Activated T-cell treated with anti-CD3 and anti-CD28 coated beads, Interleukin-2, amount 50 U/mL, for 48 hours (primary cell): Measurements from ENCODE around the gene TMEM106A.
A peak's percentile ranks its signal among the peaks of the same experiment; 100 is the strongest.
"Not testable (repeated sequence)": the region's sequence is repeated elsewhere in the genome, so short reads cannot be mapped to it uniquely, and the experiment has no call there.

ENCODE experiments used
- DNase-seq, 2 experiments: peaks; one replicate each; pipeline ENCODE4 v3.0.0-alpha.2; 2020

TMEM106A gene

DNA sequence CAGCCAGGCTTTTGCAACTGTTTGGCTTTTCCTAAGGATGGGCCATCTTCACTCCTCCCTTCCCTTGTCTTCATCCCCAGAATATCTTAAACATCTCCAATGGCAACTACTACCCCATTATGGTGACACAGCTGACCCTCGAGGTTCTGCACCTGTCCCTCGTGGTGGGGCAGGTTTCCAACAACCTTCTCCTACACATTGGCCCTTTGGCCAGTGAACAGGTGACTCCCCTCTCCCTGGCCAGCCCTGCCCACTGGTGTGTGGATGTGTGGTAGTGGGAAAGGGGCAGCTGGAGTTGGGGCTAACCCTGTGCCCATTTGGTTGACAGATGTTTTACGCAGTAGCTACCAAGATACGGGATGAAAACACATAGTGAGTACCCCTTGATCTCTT, 4.7 kb downstream of the TMEM106A start:
- DNase-seq = no peak

DNA sequence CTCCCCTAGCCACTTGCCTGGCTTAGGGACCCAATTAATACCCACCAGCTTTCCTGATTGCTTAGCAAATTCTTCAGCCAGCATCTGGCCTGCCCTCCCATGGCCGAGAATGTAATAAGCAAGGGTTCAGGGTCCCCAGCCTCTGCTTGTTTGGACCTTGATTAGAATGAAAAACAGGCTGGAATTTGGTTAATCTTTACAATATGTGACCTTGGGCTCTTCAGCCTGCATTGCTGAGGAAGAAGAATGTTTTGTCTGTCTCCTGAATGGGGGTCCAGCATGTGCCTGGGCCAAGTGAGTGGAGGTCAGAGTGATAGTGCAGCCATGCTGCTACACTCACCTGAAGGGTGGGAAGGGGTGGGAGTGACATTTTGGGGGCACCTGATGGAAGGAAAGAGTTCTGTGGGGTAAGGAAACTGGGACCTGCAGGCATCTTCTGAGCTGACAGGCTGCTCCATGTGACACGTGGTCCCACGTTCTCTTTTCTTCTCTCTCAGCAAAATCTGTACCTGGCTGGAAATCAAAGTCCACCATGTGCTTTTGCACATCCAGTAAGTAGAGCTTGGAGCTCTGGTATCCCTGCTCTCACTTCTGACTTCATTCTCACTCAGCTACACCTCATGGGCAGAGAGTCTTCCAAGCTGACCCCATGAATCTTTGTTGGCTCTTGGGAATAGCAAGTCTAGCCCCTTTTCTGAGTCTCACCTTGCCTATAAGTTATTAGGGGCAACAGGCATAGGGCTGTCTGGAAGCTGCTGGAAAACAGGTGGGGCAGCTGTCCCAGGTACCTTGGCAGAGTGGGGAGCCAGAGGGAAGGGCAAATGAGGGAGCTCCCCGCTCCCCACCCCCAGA, 5.3 kb downstream of the TMEM106A start:
- no peak for DNase-seq

DNA sequence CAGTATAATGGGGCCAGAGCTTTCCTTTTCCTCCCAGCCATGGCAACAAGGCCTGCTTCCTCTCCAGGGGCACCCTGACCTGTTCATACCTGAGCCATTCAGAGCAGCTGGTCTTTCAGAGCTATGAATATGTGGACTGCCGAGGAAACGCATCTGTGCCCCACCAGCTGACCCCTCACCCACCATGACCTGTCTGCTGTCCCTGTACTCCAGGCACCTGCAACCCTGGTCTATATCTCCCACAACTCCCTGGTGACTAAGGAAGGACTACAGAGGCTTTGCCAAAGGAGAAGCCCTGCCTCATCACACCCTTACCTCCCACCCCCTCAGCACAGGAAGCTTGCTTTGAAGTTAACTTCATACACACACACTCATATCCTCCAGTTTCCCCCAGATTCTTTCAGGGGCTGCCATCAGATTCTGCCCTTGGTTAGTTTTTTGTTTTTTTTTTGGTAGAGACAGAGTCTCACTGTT, 6.0 kb downstream of the TMEM106A start:
- peak in 1 of 2 experiments; percentile 43 for DNase-seq

DNA sequence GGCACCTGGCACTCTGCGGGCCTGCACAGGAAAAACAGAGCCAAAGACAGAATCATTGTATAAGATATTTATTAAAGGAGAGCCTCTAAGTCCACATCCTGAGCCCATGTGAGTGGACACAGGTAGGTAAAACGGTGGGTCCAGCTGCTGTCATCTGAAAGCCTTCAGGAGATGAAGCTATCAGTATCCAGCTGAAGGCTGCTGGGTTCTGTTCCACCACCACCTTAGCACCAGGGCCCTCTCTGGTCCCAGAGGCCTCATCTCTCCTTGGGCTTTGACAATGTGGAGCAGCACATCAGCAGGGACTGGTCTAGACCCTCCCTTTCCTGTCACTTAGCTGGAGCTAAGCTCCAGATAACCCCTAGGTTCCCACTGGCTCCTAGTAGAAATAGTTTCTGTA, 7.3 kb downstream of the TMEM106A start:
- DNase-seq = no peak

DNA sequence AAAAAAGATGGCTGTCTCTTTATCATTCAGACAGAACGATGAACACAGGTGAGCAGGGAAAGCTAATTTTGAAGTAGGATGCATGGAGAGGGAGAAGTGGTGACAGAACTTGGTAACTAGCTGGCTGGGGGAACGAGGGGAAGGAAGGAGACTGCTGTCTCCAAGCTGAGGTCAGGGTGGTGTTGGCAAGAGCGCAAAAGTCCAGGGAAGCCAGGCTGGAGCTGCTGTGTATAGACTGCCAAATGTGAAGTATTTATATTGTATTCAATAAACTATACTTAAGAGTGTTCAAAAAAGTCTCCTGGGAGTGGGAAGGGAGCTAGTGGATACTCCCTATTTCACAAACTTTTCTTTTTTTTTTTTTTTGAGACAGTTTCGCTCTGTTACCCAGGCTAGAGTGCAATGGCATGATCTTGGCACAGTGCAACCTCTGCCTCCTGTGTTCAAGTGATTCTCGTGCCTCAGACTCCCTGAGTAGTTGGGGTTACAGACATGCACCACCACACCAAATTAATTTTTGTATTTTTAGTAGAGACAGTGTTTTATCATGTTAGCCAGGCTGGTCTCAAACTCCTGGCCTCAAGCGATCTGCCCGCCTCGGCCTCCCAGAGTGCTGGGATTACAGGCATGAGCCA, 8.2 kb downstream of the TMEM106A start:
- DNase-seq = peak in 1 of 2 experiments; percentile 2

DNA sequence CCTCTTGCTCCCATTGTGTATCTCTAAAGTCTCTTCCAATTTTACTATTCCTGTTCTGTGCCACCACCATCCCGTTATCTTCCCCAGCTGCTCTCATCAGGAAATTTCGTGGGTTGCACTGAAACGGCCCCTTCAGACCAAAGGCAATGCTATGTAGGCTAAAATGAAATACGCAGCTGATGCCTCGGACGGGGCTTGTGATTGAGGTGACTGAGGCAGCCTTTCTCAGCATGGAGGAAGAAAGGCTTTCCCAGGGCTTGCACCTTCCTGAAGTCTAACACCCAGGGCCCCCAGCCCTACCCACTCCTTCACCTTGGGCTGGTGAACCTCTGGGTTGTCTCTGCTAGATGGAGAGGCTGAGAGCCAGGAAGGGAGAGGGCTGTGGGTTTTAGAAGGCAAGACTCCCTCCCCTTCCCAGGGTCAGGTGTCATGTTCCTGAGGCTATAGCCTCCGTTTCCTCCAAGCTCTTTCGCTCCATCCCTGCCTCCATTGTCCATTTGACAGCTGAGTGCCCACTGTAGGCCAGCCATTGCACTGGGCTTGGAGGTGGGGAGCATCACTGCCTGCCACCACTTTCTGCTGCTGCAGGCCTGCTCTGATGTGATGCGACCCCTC, 8.9 kb downstream of the TMEM106A start:
- DNase-seq = no peak

DNA sequence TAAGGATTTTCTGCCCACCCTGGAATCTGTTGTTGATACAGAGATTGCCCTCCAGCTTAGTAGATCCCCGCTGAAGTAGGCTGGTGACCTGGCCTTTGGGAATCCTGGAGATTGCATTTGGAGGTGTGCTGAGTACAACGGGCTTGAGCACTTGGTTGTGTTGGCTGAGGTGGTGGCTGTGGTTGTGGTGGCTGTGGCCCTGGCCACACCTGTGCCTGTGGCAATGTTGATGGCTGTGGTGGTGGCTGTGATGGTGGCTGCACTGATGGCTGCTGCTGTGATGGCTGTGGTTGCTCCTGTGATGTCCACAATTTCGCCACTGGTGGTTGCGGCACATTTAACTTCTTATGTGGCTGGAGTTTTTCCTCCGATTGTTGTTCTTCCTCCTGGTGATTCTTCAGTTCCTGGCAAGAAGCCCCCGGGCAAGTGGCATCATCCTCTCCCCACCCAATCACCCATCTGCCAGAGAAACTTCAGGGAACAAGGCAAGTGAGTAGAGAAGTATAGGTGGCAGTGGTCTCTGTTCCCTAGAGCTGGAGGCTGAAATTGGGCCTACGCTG, 12.6 kb downstream of the TMEM106A start:
- peak in 1 of 2 experiments; percentile 10 for DNase-seq

DNA sequence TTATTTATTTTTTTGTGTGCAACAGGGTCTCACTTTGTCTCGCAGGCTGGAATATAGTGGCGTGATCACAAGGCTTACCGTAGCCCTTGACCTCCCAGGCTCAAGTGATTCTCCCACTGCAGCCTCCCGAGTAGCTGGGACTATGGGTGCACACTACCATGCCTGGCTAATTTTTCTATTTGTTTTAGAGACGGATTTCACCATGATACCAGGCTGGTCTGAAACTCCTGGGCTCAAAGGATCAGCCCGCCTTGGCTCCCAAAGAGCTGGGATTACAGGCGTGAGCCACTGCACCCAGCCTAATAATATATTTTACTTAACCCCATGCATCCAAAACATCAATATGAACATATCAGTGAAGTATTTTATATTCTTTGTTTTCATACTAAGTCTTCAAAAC, 14.7 kb downstream of the TMEM106A start:
- DNase-seq = no peak

DNA sequence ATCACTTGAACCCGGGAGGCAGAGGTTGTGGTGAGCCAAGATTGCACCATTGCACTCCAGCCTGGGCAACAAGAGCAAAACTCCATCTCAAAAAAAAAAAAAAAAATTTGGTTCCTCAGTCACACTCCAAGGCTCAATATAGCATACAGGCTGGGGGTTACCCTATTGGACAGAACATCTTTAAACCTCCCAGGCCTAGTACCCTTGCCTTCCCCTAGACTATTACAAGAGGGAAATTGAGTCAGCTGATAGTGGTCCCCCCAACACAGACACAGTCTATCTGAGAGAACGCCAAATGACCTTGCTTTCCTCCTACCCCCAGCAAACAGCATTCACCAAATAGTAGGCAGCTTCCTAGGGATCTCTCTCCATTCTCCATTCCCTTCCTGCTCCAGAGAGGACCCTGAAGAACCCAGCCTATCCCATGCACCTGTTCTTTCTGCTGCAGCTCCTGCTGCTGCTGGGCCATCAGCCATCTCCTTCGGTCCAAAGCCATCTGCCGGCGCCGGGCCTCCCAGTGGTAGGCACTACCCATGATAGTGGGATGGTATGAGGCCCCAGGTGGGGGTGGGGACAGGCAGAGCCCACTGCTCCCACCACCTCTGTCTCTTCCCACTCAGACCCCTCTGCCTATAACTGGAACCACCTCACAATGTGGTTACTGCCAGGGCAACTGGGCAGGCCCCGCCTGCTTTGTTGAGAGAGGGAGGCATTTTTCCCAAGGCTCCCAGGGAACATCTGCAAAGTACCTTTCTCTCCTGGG, 16.5 kb downstream of the TMEM106A start, which contains the start of gene CCDC200:
CCDC200 (minus strand) TSS at position 604 of the 763 bp plus-strand sequence; CDS start at position 535, 69 bp downstream.
- DNase-seq = not testable (repeated sequence)

DNA sequence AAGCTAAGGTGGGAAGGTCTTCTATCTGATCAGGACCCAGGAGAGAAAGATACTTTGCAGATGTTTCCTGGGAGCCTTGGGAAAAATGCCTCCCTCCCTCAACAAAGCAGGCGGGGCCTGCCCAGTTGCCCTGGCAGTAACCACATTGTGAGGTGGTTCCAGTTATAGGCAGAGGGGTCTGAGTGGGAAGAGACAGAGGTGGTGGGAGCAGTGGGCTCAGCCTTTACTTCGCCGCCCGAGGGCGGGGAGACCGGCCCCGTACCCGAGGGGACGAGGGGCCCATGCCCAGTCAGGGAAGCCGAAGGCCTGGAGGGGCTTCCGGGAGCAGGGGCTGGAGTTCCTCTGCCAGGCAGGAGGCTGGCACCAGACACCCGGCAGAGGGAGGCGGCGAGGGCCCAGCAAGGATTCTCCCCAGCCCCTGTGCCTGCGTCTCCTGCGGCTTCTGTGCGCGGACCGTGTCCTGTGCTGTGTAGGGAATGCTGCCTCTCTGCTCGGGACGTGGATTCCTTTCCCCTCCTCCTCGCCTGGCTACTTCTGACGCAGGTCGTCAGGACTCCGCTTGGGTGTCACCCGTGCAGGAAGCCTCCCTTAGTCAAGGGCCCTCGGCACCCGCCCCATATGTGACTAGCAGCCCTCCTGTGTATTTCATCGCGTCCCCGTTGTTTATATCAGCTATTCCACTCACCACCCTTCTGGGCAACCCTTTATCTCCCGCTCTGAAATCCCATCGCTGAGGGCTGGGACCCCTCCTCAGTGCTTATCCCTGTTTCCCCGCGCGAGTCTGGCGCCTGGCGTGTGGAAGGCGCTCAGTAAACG, 19.7 kb downstream of the TMEM106A start:
- DNase-seq = peak in 1 of 2 experiments; percentile 4

DNA sequence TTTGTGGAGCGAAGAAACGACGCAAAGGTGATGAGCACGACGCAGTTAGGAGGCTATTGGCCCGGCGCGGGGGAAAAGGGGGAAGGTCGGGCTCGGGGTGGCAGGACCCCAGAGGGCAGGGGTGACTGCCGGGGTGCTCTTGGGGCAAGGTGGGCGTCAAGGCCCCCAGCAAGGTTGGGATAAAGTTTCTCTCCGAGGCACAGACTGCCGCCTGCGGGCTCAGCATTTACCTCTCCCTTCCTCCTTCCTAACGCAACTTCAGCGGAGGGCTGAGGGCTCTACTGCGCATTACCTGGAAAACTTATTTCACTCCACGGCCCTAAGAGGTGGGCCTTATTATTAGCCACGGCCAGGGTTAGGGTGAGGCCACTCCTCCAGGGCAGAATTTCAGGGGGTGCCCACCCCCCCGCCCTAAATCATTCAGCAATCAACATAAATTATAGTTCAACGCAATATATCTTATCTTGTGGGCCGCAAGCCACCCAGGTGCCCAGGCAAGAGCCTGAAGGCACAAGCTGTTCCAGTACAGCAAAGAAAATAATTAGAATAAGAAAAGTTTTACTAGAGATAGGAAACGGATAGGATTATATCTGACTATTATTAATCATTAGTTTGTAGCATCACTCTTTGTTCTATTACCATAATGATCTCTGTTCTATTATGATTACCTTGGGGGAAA, 20.5 kb downstream of the TMEM106A start:
- DNase-seq = peak in 1 of 2 experiments; percentile 12

DNA sequence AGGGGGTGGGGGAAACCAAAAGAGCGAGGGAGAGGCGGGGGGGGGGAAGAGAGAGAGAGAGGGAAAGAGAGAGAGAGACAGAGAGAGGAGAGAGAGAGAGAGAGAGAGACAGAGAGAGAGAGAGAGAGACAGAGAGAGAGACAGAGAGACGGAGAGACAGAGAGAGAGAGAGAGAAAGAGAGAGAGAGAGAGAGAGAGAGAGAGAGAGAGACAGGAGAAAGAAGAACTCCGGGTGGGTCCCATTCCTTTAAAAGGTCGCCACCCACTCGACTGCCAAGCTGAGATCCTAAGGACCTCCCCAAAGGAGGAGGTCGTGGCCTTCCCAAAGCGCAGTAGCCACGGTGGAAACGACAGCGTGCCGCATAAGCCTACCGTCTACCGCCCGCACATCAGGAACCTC, 21.6 kb downstream of the TMEM106A start:
- peak in 1 of 2 experiments; percentile 15 for DNase-seq

DNA sequence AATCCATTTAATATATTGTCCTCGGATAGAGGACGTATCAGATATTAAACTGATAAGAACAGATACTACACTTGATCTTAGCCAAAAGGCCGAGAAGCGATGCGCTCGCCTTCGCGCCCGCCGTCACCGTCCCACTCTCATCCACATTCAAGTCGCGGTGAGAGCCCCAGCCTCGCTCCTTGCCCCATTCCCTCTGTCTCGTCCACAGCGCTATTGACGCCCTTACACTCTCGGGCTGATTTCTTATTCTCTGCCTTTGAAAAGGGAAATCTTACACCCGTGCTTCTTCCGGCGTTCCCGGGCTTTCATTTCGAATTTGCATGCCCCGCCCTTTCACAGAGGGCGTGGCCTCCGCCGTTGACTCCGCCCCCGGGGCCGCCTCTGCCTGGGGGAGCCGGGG, 22.2 kb downstream of the TMEM106A start, which contains the start of gene RNU2-1:
RNU2-1 (minus strand) TSS at position 101 of the 400 bp plus-strand sequence.
- not testable (repeated sequence) for DNase-seq

DNA sequence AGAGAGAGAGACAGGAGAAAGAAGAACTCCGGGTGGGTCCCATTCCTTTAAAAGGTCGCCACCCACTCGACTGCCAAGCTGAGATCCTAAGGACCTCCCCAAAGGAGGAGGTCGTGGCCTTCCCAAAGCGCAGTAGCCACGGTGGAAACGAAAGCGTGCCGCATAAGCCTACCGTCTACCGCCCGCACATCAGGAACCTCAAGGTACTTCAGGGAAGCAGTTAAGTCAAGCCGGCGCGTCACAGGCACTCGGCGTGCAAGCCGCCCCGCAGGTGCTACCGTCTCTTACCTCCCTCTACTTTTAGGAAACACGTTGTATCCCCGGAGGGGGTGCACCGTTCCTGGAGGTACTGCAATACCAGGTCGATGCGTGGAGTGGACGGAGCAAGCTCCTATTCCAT, 27.9 kb downstream of the TMEM106A start:
- not testable (repeated sequence) for DNase-seq

DNA sequence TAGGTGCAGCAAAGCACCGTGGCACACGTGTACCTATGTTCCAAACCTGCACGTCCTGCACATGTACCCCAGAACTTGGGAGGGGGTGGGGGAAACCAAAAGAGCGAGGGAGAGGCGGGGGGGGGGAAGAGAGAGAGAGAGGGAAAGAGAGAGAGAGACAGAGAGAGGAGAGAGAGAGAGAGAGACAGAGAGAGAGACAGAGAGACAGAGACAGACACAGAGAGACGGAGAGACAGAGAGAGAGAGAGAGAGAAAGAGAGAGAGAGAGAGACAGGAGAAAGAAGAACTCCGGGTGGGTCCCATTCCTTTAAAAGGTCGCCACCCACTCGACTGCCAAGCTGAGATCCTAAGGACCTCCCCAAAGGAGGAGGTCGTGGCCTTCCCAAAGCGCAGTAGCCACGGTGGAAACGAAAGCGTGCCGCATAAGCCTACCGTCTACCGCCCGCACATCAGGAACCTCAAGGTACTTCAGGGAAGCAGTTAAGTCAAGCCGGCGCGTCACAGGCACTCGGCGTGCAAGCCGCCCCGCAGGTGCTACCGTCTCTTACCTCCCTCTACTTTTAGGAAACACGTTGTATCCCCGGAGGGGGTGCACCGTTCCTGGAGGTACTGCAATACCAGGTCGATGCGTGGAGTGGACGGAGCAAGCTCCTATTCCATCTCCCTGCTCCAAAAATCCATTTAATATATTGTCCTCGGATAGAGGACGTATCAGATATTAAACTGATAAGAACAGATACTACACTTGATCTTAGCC, 29.1 kb downstream of the TMEM106A start:
- not testable (repeated sequence) for DNase-seq

DNA sequence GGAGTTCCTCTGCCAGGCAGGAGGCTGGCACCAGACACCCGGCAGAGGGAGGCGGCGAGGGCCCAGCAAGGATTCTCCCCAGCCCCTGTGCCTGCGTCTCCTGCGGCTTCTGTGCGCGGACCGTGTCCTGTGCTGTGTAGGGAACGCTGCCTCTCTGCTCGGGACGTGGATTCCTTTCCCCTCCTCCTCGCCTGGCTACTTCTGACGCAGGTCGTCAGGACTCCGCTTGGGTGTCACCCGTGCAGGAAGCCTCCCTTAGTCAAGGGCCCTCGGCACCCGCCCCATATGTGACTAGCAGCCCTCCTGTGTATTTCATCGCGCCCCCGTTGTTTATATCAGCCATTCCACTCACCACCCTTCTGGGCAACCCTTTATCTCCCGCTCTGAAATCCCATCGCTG, 34.8 kb downstream of the TMEM106A start:
- not testable (repeated sequence) for DNase-seq
